Ovary (tissue), 9 donors: ENCODE results near the gene FASTK. TPM values are rescaled to one million over a fixed set of nuclear protein-coding genes. Genes with fewer than 3 reads are reported as not detected.
"Not testable (repeated sequence)": the region's sequence is repeated elsewhere in the genome, so short reads cannot be mapped to it uniquely, and the experiment has no call there.

Experiments
- DNase-seq, 5 donors: peaks; one replicate each; pipeline ENCODE4 v3.0.0-alpha.2; 2019 to 2020
- H3K27ac ChIP-seq, 2 donors: fragments of 200-600 bp; one replicate each; pipeline versions ENCODE4 v1.5.1 to v1.8.0; 2019 to 2022
- H3K27me3 ChIP-seq: fragments of 200-600 bp; one replicate; pipeline ENCODE4 v1.8.0; 2022
- H3K36me3 ChIP-seq: fragments of 200-600 bp; sonication (generic); one replicate; pipeline ENCODE4 v1.5.1; 2019
- H3K4me1 ChIP-seq: one replicate; pipeline ENCODE4 v1.8.1; 2013; ENCODE audit warnings: mild to moderate bottlenecking, moderate library complexity; ENCODE audit not compliant: insufficient read depth
- H3K4me3 ChIP-seq: fragments of 200-600 bp; sonication (generic); one replicate; pipeline ENCODE4 v1.5.1; 2017
- H3K9me3 ChIP-seq, 2 donors: fragments of 200-600 bp in 1 of 2; sonication (generic) in 1 of 2; one replicate each; pipeline versions ENCODE4 v1.5.1 to v1.8.1; 2013 to 2019; ENCODE audit warnings: mild to moderate bottlenecking in 1 of 2, moderate library complexity in 1 of 2
- EP300 ChIP-seq: sonication (generic); formaldehyde crosslinking; IDR thresholded peaks from one replicate; pipeline ENCODE4 v1.6.1; 2017; ENCODE audit warnings: antibody characterized with exemption
- POLR2A ChIP-seq: fragments of 450-650 bp; IDR thresholded peaks from one replicate; pipeline ENCODE4 v1.6.1; 2017; ENCODE audit warnings: antibody characterized with exemption, mild to moderate bottlenecking, moderate library complexity
- WGBS, 3 donors: extraction: QIAGEN DNeasy Blood & Tissue Kit in 1 of 3; methylation state at CpG; one replicate each; pipeline versions ENCODE4 v1.1.5 to v1.1.7; 2013 to 2017; 5-methylcytosine and 5-hydroxymethylcytosine counted together
- intact Hi-C, 4 donors: fragments of 100-400 bp; cut with DNase I; formaldehyde crosslinking; loops; one replicate each; pipeline versions ENCODE4 v1.11.0 to v1.15.1; 2022 to 2023
- polyA plus RNA-seq, 2 donors: library from polyadenylated mRNA; stranded (reverse); fragments of 200-250 nt in 1 of 2; fragments of 350-450 nt in 1 of 2; fragmentation: Illumina TruSeq in 1 of 2; extraction: RNeasy Lipid Tissue Mini Kit (QIAGEN cat#74804) in 1 of 2; gene quantifications; one replicate each; pipeline ENCODE4 v1.2.3, GENCODE V29; 2013 to 2014
- total RNA-seq, 7 donors: library from RNA; depleted of rRNA in 2 of 7; stranded (reverse); fragments of >200 nt in 2 of 7; fragmentation: NEBNext Ultra II Directional in 3 of 7; extraction: Animal tissue kit (Norgen Biotek cat#: 25700) in 3 of 7; gene quantifications; one replicate each; pipeline versions ENCODE4 v1.1.0 to v1.2.4, GENCODE V29; 2016 to 2023
- TF ChIP-seq, protein P1 (sequence below), 3 donors: fragments of 450-650 bp in 2 of 3; fragments of 200-600 bp in 1 of 3; IDR thresholded peaks; one replicate each; pipeline versions ENCODE4 v1.5.1 to v1.8.0; 2016 to 2022; ENCODE audit warnings: antibody characterized with exemption in 3 of 3, mild to moderate bottlenecking in 1 of 3
- donor health status: DM: no; HTN: no; CAD: no; lungs with moderate emphysema.
- donor health status: DM: no; HTN: no; CAD: no.
- donor health status: Bipolar disorder and iron deficiency.
- donor health status: DM: yes; HTN: yes; CAD: no.
- donor health status: DM: no; HTN: no; CAD: no.
- donor health status: DM: yes; HTN: yes; CAD: no.

FASTK gene
- total and polyA plus RNA-seq, 9 donors, result 5.4 to 95.2 (median 75.8) TPM

DNA sequence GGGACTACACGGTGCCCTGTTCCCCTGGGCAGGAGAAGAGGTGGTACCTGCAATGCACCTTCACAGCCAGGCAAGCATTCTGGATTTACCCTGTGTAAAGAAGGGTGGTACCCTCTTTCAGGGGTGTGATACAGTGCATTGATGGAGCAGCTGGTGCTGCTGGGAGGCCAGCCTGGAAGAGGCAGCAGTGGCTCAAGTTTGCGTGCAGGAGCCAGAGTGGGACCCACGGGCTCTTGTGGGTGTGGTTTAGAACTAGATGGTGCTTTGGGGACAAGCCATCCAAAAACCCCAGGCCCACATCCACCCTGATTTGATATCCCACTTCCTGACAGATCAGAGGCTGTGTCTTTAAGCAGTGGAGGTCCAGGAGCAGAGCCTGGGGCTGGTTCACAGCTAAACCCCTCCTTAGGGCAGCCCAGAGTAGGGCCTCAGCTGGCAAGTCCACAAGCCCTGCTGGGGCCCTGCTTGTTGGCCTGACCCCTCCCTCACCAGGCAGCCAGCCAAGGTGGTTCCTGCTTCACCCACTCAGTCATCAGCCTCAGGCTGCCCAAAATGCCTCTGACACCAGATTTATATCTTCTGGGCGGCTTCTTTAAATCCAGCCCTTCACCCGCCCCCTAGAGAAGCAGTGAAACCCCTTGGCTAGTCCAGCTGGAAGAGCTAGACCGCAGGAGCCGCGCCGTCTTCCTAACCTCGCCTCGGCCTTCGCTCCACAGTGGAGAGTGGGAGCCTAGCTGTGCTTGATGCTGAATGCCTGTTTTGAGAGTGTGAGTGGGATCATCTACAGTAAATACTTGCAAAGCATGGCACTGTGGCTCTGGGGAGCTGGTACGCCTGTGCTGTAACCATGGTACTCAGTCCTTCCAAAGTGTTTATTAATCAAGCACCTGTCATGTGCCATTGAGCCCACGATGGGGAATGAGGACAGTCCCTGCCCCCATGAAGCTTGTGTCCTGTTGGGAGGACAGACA lies 33.7 kb downstream of the FASTK start:
- Histone ChIP-seq H3K4me1 (peaks cover 3% of the 10 kb centered on the region), H3K27ac (no peak overlapping the region), H3K4me3 (no peak overlapping the region), H3K36me3 (no peaks in the 10 kb centered on the region), H3K27me3 (no peaks in the 10 kb centered on the region), H3K9me3 (no peaks in the 10 kb centered on the region)
- TF ChIP-seq POLR2A (no peak), EP300 (no peak)
- TF ChIP-seq, protein P1, sequence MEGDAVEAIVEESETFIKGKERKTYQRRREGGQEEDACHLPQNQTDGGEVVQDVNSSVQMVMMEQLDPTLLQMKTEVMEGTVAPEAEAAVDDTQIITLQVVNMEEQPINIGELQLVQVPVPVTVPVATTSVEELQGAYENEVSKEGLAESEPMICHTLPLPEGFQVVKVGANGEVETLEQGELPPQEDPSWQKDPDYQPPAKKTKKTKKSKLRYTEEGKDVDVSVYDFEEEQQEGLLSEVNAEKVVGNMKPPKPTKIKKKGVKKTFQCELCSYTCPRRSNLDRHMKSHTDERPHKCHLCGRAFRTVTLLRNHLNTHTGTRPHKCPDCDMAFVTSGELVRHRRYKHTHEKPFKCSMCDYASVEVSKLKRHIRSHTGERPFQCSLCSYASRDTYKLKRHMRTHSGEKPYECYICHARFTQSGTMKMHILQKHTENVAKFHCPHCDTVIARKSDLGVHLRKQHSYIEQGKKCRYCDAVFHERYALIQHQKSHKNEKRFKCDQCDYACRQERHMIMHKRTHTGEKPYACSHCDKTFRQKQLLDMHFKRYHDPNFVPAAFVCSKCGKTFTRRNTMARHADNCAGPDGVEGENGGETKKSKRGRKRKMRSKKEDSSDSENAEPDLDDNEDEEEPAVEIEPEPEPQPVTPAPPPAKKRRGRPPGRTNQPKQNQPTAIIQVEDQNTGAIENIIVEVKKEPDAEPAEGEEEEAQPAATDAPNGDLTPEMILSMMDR (IDR thresholded peaks at IDR 0.05), result no peak
- 26 to 32% (median 28%) methylated on average over 14 of the region's 14 CpGs for WGBS, 3 donors
- intact Hi-C loops, result no loop called here
- DNase-seq, result peak in 2 of 5 donors; percentile 59 to 61

DNA sequence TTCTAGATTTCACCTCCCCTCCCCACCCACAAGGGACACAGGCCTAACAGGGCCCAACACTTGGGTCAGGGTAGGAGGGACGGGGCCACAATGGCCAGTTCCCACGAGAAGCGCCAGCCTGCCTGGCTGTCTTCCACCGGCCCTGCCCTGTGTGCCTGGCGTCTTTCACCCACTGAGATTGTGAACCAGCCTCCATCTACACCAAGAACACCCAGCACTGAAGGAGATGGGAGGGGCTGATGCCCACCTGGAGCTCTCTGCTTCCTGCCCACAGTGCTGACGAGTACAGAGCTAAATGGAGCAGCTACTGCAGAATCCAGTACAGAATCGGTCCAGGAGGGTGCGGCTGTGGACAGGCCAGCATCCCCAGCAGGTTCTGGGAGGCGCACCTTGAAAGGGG lies 34.6 kb downstream of the FASTK start:
- H3K27ac ChIP-seq, result no peak overlapping the region
- H3K4me3 ChIP-seq, result no peak overlapping the region
- no peak for TF ChIP-seq POLR2A
- TF ChIP-seq, protein P1 (IDR thresholded peaks at IDR 0.05), result no peak
- TF ChIP-seq EP300, result no peak
- H3K27me3 ChIP-seq, result no peaks in the 10 kb centered on the region
- H3K36me3 ChIP-seq, result no peaks in the 10 kb centered on the region
- no peak for DNase-seq
- intact Hi-C loops, result no loop called here
- H3K9me3 ChIP-seq, result no peaks in the 10 kb centered on the region
- peaks cover 2% of the 10 kb centered on the region for H3K4me1 ChIP-seq
- WGBS, 3 donors, result 80 to 83% (median 80%) methylated on average over 9 of the region's 9 CpGs

DNA sequence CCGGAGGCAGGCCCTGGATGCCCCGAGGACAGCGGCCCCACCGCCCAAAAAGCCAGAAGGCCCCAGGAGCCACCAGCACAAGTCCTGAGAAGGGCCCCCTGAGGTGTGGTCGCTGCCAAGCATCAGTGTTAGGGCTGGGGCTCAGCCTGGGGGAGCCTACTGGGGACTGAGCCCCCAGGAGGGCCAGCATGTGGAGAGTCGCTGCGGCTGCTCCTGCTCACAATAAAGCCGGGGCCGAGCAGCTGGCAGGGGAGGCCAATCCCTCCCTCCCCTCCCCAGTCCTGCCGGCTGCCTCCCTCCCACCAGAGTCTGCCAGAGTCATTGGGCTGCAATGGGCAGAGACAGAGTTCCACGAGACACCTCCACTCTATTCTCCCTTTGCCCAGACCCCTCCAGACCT lies 35.3 kb downstream of the FASTK start:
- no peaks in the 10 kb centered on the region for H3K27me3 ChIP-seq
- no peaks in the 10 kb centered on the region for H3K9me3 ChIP-seq
- TF ChIP-seq, protein P1 (IDR thresholded peaks at IDR 0.05), result no peak
- TF ChIP-seq POLR2A (no peak), EP300 (no peak)
- no peaks in the 10 kb centered on the region for H3K4me1 ChIP-seq
- 69 to 78% (median 71%) methylated on average over 11 of the region's 11 CpGs for WGBS, 3 donors
- no peak overlapping the region for H3K4me3 ChIP-seq
- DNase-seq, result no peak
- H3K27ac ChIP-seq, result no peak overlapping the region
- intact Hi-C loops, result no loop called here
- H3K36me3 ChIP-seq, result no peaks in the 10 kb centered on the region

DNA sequence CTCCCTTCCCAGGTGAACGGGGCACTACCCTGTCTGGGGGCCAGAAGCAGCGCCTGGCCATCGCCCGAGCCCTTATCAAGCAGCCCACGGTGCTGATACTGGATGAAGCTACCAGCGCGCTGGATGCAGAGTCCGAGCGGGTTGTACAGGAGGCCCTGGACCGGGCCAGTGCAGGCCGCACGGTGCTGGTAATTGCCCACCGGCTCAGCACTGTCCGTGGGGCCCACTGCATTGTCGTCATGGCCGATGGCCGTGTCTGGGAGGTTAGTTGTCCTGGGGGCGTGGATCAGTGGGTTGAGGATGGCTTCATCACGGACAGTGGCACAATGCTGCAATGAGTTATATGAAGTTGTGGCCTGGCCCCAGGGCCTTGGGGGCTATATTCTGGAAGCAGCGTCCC lies 36.6 kb downstream of the FASTK start:
- 90 to 92% (median 91%) methylated on average over 12 to 20 of the region's 20 CpGs for WGBS, 3 donors
- TF ChIP-seq, protein P1 (IDR thresholded peaks at IDR 0.05), result no peak
- TF ChIP-seq POLR2A (no peak), EP300 (no peak)
- H3K9me3 ChIP-seq, result no peaks in the 10 kb centered on the region

DNA sequence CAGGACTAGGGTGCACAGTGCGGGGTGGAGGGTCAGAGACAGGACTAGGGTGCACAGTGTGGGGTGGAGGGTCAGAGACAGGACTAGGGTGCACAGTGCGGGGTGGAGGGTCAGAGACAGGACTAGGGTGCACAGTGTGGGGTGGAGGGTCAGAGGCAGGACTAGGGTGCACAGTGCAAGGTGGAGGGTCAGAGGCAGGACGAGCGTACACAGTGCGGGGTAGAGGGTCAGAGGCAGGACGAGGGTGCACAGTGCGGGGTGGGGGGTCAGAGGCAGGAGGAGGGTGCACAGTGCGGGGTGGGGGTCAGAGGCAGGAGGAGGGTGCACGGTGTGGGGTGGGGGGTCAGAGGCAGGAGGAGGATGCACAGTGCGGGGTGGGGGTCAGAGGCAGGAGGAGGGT lies 37.2 kb downstream of the FASTK start:
- 83 to 92% (median 89%) methylated on average over 9 to 10 of the region's 10 CpGs for WGBS, 3 donors
- H3K27ac ChIP-seq, DNase-seq, H3K4me3 ChIP-seq, H3K27me3 ChIP-seq, H3K9me3 ChIP-seq, H3K4me1 ChIP-seq, H3K36me3 ChIP-seq, intact Hi-C loops: not testable (repeated sequence)

More for the DNA sequence above, 36.6 kb downstream of the FASTK start:
- no peaks in the 10 kb centered on the region for H3K27me3 ChIP-seq
- intact Hi-C loops, result no loop called here
- no peak overlapping the region for H3K27ac ChIP-seq
- no peaks in the 10 kb centered on the region for H3K36me3 ChIP-seq
- DNase-seq, result no peak
- H3K4me3 ChIP-seq, result no peak overlapping the region
- H3K4me1 ChIP-seq, result peaks cover 5% of the 10 kb centered on the region
